Measurements from ENCODE around the gene PSMG3. TPM values are rescaled to one million over a fixed set of nuclear protein-coding genes. Genes with fewer than 3 reads are reported as not detected.

The PSMG3 gene
- total RNA-seq, 1 donor from 2014 or later = 56.6 TPM

- H3K27me3 Mint-ChIP-seq (ENCODE audit: unreplicated experiment) = peaks cover 4% of the 10 kb centered on the region
- H3K9me3 Mint-ChIP-seq (ENCODE audit: unreplicated experiment) = peaks cover 2% of the 10 kb centered on the region
- peak overlapping the region; percentile 17 for H3K27ac Mint-ChIP-seq (ENCODE audit: unreplicated experiment)
- no peak overlapping the region for H3K4me3 Mint-ChIP-seq (ENCODE audit: unreplicated experiment)
- H3K4me1 Mint-ChIP-seq (ENCODE audit: low read depth, unreplicated experiment) = peaks cover 13% of the 10 kb centered on the region
- no peaks in the 10 kb centered on the region for H3K36me3 Mint-ChIP-seq (ENCODE audit: unreplicated experiment)
- TF ChIP-seq CTCF (IDR thresholded peaks at IDR 0.05; ENCODE audit: partially characterized antibody, unreplicated experiment) = no peak
- DNase-seq = no peak
Measured at GRCh38 chr7:1534330-1535099, 35.3 kb downstream of the PSMG3 start.

- H3K27ac Mint-ChIP-seq (ENCODE audit: unreplicated experiment) = no peak overlapping the region
- H3K4me1 Mint-ChIP-seq (ENCODE audit: low read depth, unreplicated experiment) = peaks cover 13% of the 10 kb centered on the region
- H3K4me3 Mint-ChIP-seq (ENCODE audit: unreplicated experiment) = no peak overlapping the region
- no peak for TF ChIP-seq CTCF (IDR thresholded peaks at IDR 0.05; ENCODE audit: partially characterized antibody, unreplicated experiment)
- no peak for DNase-seq
- peaks cover 2% of the 10 kb centered on the region for H3K9me3 Mint-ChIP-seq (ENCODE audit: unreplicated experiment)
- peaks cover 4% of the 10 kb centered on the region for H3K27me3 Mint-ChIP-seq (ENCODE audit: unreplicated experiment)
- H3K36me3 Mint-ChIP-seq (ENCODE audit: unreplicated experiment) = no peaks in the 10 kb centered on the region
Measured at GRCh38 chr7:1533547-1534329, 36.1 kb downstream of the PSMG3 start.

- peaks cover 13% of the 10 kb centered on the region for H3K4me1 Mint-ChIP-seq (ENCODE audit: low read depth, unreplicated experiment)
- H3K4me3 Mint-ChIP-seq (ENCODE audit: unreplicated experiment) = no peak overlapping the region
- no peak overlapping the region for H3K27ac Mint-ChIP-seq (ENCODE audit: unreplicated experiment)
- no peak for TF ChIP-seq CTCF (IDR thresholded peaks at IDR 0.05; ENCODE audit: partially characterized antibody, unreplicated experiment)
- no peaks in the 10 kb centered on the region for H3K36me3 Mint-ChIP-seq (ENCODE audit: unreplicated experiment)
- no peak for DNase-seq
- peaks cover 4% of the 10 kb centered on the region for H3K27me3 Mint-ChIP-seq (ENCODE audit: unreplicated experiment)
- peaks cover 2% of the 10 kb centered on the region for H3K9me3 Mint-ChIP-seq (ENCODE audit: unreplicated experiment)
Measured at GRCh38 chr7:1533255-1533546, 36.6 kb downstream of the PSMG3 start.

- no peak for DNase-seq
- H3K27me3 Mint-ChIP-seq (ENCODE audit: unreplicated experiment) = peaks cover 4% of the 10 kb centered on the region
- H3K27ac Mint-ChIP-seq (ENCODE audit: unreplicated experiment) = peak overlapping the region; percentile 50
Measured at GRCh38 chr7:1532456-1533254, 37.2 kb downstream of the PSMG3 start.

More at GRCh38 chr7:1532456-1533254, 37.2 kb downstream of the PSMG3 start:
- TF ChIP-seq CTCF (IDR thresholded peaks at IDR 0.05; ENCODE audit: partially characterized antibody, unreplicated experiment) = no peak
- Mint-ChIP-seq H3K4me1 (ENCODE audit: low read depth, unreplicated experiment) (peaks cover 11% of the 10 kb centered on the region), H3K9me3 (ENCODE audit: unreplicated experiment) (no peaks in the 10 kb centered on the region), H3K36me3 (ENCODE audit: unreplicated experiment) (no peaks in the 10 kb centered on the region), H3K4me3 (ENCODE audit: unreplicated experiment) (peak overlapping the region; percentile 40)
